GM21390 (cell line): ENCODE measurements around the gene CMTM8.

Experiments used
- ATAC-seq: cut with Tn5 transposase; IDR thresholded peaks from one replicate; pipeline ENCODE4 v1.9.1; 2021; ENCODE audit not compliant: unreplicated experiment

The CMTM8 gene

DNA sequence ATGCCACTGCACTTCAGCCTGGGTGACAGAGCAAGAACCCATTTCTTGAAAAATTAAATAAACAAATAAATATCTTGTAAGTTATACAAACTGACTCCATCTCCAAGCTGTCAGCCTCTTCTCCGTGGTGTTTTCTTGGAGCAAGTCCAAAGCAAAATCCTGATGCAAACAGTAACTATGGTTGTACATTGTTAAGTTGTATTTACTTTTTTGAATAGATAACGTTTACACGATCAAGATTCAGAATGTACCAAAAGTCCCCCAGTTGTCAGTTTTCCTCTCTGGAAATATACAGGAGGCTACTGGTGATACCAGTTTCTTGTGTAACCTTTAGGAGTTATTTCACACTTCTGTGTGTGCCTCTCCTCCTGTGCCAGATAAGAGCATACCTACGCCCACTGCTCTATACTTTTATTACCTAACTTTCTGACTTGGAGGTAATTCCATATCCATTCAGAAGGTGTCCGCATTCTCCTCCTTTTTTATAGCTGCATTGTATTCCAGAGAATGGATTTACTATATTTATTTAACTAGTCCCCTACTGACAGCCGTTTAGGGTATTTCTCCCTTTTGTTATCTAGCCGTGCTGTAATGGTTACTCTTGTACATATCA lies 167.3 kb downstream of the CMTM8 start:
- ATAC-seq = no peak

DNA sequence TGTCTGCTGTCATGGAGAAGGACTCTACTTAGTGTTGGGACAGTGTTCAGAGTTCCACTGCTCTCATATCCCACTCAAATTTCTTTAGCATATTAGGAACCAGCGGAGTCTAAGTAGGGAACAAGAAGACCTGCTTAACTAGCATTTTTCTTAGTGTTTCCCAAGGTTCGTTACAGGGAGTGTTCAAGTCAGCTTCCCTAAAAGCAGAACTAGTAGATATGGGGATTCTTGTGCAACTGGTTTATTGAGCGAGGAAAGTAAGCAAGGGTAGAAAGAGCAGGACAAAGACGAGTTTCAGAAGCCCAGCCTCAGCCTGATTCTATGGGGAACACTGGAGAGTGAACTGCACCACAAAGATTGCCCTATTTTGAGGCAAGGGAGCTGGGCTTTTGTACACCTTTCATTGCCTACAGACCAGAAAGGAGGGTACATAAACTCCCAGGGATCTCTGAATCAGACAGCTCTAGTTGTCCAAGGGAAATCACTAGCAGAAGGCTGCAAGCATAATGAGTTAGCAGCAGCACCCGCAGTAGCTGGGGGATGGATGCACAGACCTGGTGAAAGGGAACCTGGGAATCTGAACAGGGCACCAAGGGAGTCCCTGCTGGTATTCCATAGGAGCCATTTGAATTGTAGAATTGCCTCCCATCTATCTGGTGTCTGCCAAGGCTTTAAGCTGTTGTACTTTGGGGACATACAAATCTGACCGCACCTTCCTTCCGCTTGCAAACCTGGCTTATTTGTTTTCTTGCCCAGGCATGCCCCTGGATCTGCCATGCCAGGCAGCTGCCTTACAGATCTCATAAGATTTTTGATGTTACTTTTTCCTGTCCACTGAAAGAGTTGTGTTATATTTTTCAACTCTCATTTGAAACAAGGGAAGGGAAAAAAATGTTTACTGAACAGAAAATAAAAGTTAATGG lies 168.3 kb downstream of the CMTM8 start:
- no peak for ATAC-seq

DNA sequence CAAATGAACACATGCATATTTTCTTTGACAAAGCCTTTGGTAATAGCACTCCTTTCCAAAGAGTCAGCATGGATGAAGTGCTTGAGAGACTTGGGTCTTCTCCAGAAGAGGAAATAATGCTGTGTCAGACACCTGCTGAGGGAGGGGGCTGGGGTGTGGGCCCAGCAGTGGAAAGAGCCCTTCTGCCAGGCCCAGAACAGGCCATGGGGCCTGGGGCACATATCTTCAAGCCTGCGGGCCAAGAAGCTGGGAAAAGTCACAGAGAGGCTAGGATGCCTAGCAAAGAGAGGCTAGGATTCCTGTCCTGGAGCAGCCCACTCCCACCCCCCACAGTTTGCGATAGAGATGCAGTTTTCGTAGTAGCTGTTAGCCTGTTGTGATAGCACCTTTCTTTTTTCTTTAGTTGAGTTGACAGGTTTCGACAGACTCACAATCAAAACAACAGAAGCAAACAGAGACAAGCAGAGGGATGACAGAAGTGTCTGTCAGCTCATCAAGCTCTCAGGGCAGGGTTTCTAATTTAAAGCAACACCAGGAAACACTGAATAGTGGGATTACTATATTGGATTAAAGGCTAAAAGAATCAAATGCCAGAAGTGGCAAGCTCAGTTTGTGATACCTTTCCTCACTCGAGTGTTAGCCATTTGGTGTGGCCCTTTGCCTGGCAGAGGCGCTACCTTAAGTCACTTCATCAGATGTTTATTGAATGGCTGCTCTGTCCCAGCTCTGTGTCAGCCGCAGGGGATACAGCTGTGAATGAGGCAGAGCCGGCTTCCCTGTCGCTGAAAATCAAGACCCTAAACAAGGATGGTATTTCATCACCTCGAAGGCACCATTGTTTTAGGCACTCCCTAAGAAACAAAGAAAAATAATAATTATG lies 172.1 kb downstream of the CMTM8 start:
- no peak for ATAC-seq

DNA sequence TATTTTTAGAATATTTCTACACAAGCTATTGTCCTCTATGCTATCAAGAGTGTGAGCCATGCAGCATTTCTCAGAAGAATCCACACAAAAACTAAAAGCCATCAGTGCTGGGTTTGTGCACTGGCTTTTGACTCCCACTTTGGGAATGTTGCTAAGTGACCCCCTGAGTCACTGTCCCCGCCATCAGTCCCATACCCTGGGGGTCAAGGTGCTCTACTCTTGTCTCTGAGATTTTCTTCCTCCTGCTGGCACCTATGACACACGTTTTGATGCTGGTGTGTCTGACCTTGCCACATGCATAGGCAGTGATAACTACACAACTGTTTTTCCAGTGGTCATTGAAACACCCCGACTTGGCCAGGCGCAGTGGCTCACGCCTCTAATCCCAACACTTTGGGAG lies 173.0 kb downstream of the CMTM8 start:
- no peak for ATAC-seq

DNA sequence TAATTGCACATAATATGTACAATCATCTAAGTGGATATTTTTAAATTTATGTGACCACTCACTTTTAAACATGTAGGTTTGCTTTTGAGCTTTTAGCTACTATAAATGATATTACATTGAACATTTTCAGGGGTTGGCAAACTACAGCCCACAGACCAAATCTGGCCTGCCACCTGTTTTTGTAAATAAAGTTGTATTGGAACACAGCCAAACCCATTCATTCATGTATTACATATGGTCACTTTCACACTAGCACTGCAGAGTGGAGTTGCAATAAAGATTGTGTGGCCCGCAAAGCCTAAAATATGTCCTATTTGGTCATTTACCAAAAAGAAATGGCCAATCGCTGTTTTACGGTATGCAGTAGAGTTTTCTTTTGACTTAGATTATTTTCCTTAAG lies 174.4 kb downstream of the CMTM8 start:
- no peak for ATAC-seq

DNA sequence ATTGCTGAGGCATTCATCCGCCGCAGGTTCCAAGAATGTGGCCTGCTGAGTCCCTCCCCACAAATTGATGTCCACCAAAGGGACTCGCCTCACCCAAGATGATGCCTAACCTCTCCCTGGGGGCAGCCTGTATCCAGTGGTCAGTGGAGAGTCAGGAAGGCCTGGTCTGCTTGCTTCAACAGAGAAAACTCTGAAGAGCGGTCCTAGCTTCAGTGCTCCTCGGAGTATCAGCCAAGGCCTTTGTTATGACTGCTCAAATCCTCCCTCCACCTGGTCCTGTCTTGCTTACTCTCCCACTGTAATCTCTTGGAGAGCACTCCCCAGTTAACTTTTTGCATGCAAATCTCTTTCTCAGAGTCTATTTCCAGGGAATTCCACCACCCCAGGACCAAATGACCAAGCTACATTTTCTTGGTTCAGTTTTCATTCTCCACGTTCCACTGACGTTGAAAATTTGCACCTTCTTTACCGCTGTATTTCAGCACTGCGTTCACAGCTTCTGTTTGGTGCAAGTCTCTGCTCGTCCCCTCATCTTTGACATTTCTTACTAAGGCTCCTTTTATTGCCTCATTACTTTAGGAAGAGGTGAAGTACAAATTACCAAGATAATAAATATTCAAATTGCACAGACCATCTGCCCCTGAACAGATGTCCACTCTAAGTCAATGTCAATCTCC lies 175.5 kb downstream of the CMTM8 start:
- ATAC-seq = no peak

DNA sequence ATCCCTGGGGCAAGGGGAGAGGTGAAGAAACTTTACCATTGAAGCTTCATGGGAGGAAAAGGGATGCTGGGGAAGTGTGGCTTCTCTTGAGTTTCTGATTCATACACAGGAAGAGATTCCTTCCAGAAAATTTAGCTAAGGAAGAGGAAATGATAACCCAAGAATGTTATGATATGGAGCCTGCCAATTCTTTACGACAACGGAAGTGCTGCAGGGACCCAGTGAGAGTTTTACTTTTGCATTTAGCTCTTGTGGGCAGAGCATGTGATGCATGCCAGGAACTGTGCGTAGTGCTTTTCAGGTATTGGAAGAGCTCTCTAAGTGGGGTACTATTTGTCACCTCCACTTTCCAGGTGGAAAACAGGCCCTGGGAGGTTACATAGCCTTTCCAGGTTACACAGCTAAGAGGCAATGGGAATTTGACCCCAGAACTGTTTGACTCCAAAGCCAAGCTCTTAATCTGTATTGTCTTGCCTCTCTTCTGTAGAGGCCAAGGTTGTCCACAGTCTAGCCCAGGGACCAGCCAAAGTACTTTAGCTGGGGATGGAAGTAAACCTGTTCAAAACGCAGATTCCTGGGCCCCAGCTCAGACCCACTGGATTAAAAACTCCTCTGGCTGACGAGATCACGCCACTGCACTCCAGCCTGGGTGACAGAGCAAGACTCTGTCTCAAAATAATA lies 176.2 kb downstream of the CMTM8 start:
- ATAC-seq = peak; percentile 93

DNA sequence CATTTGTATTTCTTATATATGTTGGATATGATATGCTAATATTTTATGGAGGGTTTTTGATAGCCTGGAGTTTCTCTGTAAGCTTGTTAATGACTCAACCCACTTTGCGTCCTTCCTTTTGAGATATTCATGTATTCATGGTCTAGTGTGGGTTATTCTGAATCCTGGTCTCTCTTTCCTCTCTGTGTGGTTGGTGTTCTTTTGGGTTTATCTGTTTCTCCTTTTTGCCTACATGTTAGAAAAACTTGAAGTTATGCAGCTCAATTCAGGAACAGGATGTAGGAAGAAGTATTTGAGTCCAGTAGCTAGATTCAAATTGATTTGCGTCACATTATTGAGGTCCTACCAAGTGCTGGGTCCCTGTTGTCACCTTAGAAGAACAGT lies 181.3 kb downstream of the CMTM8 start:
- no peak for ATAC-seq
